Stimulated activated CD8-positive, alpha-beta memory T cell treated with anti-CD3 and anti-CD28 coated beads, Interleukin-4, amount 100 ng/mL, for 48 hours (primary cell): ENCODE measurements around the gene METTL4.
"Not testable (repeated sequence)": the region's sequence is repeated elsewhere in the genome, so short reads cannot be mapped to it uniquely, and the experiment has no call there.

Experiments used
- DNase-seq: peaks from one replicate; pipeline ENCODE4 v3.0.0-alpha.2; 2020

The METTL4 gene

GRCh38 chr18:2559249-2559648 is 12.1 kb downstream of the METTL4 start:
- no peak for DNase-seq

- no peak for DNase-seq
Measured at GRCh38 chr18:2557536-2557935, 13.8 kb downstream of the METTL4 start.

GRCh38 chr18:2555895-2556294 is 15.4 kb downstream of the METTL4 start:
- DNase-seq = no peak

- DNase-seq = no peak
Measured at GRCh38 chr18:2554696-2555095, 16.6 kb downstream of the METTL4 start.

GRCh38 chr18:2551425-2551824 is 19.9 kb downstream of the METTL4 start:
- DNase-seq = no peak

GRCh38 chr18:2549462-2549861 is 21.8 kb downstream of the METTL4 start:
- no peak for DNase-seq

- DNase-seq = no peak
Measured at GRCh38 chr18:2547477-2548087, 23.7 kb downstream of the METTL4 start.

- no peak for DNase-seq
Measured at GRCh38 chr18:2545155-2545554, 26.1 kb downstream of the METTL4 start.

- DNase-seq = not testable (repeated sequence)
Measured at GRCh38 chr18:2541925-2542563, 29.3 kb downstream of the METTL4 start.

- no peak for DNase-seq
Measured at GRCh38 chr18:2540575-2540974, 30.7 kb downstream of the METTL4 start.

GRCh38 chr18:2538844-2539243 is 32.5 kb downstream of the METTL4 start:
- no peak for DNase-seq

- DNase-seq = no peak
Measured at GRCh38 chr18:2538236-2538635, 33.1 kb downstream of the METTL4 start.

GRCh38 chr18:2537296-2537695 is 34.0 kb downstream of the METTL4 start:
- no peak for DNase-seq

GRCh38 chr18:2536493-2536892 is 34.8 kb downstream of the METTL4 start:
- no peak for DNase-seq

GRCh38 chr18:2536063-2536462 is 35.2 kb downstream of the METTL4 start:
- no peak for DNase-seq

GRCh38 chr18:2535419-2535910 is 35.8 kb downstream of the METTL4 start:
- DNase-seq = no peak

GRCh38 chr18:2534906-2535305 is 36.4 kb downstream of the METTL4 start:
- no peak for DNase-seq

GRCh38 chr18:2532797-2533196 is 38.5 kb downstream of the METTL4 start:
- DNase-seq = no peak

GRCh38 chr18:2531751-2532150 is 39.6 kb downstream of the METTL4 start:
- DNase-seq = no peak

- DNase-seq = no peak
Measured at GRCh38 chr18:2529154-2529553, 42.2 kb downstream of the METTL4 start.

GRCh38 chr18:2526329-2526728 is 45.0 kb downstream of the METTL4 start:
- no peak for DNase-seq

- DNase-seq = not testable (repeated sequence)
Measured at GRCh38 chr18:2524794-2525198, 46.5 kb downstream of the METTL4 start.

- DNase-seq = no peak
Measured at GRCh38 chr18:2522112-2522511, 49.2 kb downstream of the METTL4 start.

- no peak for DNase-seq
Measured at GRCh38 chr18:2518473-2518872, 52.8 kb downstream of the METTL4 start.
